ENCODE results near the gene SOCS7.

- TF ChIP-seq CTCF (IDR thresholded peaks at IDR 0.05; ENCODE audit: low read depth, low read length, poor library complexity, severe bottlenecking) (no peak), EZH2phosphoT487 (IDR thresholded peaks at IDR 0.05; ENCODE audit: borderline replicate concordance, low read length) (no peak)
Measured at GRCh38 chr17:38430316-38430715, 78.7 kb downstream of the SOCS7 start.
